GM19043 (cell line): ENCODE measurements around the gene PXT1.
"Not testable (repeated sequence)": the region's sequence is repeated elsewhere in the genome, so short reads cannot be mapped to it uniquely, and the experiment has no call there.

Experiments
- ATAC-seq: cut with Tn5 transposase; IDR thresholded peaks from one replicate; pipeline ENCODE4 v1.9.1; 2021; ENCODE audit warnings: low read depth; ENCODE audit not compliant: unreplicated experiment

Gene PXT1

DNA sequence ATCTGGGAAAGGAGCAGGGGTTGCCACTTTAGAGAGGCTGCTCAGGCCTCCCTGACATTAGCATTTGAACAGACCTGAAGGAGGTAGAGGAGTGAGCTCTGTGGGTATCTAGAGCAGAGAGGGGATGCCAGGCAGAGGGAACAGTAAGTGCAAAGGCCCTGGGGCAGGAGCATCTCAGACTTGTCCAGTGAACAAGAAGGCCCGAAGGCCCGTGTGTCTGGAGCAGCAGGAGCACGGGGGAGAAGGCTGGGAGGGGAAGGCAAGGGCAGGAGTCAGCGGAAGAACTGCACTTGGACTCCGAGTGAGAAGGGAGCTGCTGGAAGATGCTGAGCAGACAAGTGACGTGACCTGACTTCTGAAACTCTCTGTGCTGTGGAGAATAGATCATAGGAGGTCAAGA is 70.6 kb downstream of the PXT1 start:
- no peak for ATAC-seq

GRCh38 chr6:36371211-36371610 is 71.4 kb downstream of the PXT1 start:
- ATAC-seq, result no peak

- no peak for ATAC-seq
Measured at GRCh38 chr6:36370638-36371037, 72.0 kb downstream of the PXT1 start.

DNA sequence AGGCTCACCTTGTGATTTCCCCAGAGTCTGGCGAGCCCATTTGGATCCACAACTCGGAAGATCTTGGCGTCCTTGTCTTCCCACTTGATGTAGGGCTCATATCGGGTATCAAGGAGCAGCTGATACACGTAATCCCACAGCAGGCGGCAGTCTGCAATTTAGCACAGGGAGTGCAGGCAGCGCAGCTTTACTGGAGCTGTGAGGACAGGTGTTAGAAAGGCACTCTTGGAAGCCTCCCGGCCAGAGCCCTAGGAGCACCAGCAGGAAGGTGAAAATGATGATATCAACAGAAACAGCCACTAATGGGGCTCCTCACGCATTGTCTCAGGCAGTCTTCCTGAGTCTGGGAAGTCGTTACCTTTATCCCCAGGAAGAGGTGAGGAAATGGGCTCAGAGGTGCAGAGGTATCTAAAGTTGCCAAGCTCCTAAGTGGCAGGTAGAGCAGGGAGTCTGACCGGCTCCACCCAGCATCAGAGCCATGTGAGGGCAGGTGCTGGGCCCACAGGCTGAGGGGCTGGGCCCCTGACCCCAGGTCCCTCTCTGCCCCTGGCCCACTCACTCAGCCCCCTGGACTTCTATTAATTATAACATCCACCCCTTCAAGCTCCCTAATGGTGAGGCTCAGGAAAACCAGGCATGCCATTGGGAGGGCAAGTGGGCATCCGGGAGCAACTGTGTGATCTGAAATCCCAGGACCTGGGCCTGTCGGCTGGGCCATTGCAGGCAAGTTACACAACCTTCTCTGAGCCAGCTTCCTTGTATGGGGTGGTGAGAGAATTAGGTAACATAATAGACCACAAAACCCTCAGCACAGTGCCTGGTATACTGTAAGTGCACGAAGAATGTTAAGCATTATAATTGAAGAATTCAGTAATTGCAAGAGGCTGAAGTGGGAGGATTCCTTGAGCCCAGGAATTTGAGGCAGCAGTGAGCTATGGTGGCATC is 73.5 kb downstream of the PXT1 start:
- no peak for ATAC-seq

- no peak for ATAC-seq
Measured at GRCh38 chr6:36368421-36368820, 74.2 kb downstream of the PXT1 start.

DNA sequence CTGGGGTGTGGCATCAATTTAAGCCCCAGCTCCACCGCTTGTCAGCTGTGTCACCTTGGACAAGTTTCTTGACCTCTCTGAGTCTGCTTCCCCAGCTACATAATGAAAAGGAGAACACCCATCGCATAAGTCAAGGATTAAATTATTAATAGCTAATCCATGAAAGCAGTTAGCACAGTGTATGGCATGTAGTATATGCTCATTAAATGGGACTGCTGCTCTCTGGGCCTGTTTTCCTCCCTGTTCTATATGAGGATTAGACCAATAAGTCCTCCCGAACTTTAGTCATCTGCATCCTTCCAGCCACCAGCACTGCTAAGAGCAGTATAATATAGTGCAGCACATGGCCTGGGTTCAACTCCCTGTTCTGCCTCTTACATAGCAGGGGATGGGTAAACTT is 74.9 kb downstream of the PXT1 start:
- ATAC-seq, result no peak

DNA sequence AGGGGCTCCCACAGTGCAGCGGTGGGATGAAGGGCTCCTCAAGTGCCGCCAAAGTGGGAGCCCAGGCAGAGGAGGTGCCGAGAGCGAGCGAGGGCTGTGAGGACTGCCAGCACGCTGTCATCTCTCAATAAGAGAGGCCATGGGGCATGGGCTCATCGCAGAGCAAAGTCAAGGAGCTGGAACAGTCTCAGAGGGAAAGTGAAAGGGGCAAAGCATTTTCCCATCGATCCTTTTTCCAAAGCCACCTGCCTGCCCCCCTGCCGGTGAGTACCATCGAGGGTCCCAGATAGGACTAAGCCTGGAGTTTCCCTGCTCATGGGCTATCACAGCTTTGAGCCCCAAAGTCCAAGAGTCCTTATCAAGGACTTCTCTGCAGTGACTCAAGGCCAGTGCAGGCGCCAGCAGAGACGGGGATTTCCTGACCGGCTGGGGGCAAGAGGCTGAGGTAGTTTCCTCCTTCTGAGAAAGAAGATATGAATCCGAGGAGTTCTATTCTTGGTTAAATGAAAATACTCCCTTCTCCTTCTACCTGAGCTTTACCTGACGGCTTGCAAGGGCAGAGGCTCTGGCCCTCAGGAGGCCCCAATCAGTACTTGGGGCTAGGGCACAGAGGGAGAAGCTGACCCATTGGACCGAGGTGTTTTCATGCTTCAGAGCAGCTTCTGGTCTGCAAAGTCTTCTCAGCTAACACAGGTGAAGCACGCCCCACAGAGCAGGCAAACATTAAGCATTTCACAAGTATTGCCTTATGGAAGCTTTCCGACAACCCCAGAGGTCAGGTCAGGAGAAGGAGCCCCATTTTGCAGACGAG is 77.8 kb downstream of the PXT1 start:
- ATAC-seq, result no peak

GRCh38 chr6:36364061-36364635 is 78.5 kb downstream of the PXT1 start:
- not testable (repeated sequence) for ATAC-seq

- not testable (repeated sequence) for ATAC-seq
Measured at GRCh38 chr6:36363371-36363752, 79.3 kb downstream of the PXT1 start.

DNA sequence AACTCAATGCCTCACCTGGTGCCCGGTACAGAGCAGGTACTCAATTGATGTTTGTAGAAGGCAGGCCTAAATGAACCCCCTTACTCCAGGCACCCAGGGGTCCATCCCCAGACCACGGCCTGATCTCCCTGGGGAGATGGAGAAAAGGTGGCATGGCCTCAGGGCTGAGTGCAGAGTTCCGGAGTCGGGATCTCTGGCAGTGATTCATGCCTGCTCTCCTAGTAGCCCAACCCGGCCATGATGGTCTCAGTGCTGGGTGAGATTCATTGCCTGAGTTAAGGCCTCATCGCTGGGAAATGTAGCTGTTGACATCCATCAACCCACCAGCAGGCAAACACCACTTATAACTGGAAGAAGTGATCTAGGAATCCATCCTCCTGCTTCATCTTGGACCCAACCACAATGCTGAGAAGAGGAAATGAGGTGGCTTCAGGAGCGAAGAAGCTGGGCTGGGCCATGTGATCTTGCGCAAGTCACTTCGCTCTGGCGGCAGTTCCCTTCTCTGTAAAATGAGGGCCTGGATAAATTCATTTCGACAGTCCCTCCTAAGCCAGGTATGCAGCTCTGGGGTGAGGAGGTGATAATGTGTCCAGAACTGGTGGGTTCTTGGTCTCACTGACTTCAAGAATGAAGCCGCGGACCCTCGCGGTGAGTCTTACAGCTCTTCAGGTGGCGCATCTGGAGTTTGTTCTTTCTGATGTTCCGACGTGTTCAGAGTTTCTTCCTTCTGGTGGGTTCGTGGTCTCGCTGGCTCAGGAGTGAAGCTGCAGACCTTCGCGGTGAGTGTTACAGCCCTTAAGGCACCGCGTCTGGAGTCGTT is 79.9 kb downstream of the PXT1 start:
- no peak for ATAC-seq

GRCh38 chr6:36361071-36361470 is 81.6 kb downstream of the PXT1 start:
- no peak for ATAC-seq

DNA sequence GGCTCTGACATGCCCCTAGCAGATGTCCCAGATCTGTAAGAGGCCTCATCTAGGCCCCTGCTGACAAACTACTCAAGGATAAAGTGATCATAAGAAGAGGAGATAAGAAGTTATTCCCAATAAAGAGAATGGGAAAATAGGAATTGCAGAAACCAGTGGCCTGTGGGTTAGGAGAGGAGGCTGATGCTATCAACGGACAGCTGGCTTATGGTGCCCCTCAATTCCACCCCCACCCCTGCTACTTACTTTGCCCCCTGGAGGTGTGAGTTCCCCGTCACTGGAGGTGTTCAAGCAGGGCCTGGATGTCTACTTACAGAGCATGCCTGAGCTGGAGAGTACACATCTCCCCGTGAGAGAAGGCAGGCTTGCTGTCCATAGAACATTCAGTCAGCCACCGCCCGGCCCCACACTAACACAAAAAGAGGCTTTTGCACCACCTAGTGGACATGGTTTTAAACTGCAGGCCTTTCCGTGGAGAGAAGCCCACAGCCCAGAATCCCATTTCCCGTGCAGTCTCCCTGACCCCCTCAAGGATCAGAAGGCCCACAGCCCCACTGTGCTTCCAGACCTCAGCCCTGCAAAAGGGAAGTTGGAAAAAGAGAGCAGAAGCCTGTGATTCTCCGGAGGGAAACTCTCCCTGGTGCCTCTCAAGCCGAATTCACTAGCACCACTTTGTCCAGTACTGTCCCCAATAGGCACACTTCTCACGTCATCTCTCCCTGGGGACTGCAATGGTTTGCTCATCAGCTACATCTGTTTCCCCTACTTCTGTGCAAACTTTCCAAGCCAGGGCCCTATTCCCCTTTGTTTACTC is 82.2 kb downstream of the PXT1 start:
- ATAC-seq, result no peak

DNA sequence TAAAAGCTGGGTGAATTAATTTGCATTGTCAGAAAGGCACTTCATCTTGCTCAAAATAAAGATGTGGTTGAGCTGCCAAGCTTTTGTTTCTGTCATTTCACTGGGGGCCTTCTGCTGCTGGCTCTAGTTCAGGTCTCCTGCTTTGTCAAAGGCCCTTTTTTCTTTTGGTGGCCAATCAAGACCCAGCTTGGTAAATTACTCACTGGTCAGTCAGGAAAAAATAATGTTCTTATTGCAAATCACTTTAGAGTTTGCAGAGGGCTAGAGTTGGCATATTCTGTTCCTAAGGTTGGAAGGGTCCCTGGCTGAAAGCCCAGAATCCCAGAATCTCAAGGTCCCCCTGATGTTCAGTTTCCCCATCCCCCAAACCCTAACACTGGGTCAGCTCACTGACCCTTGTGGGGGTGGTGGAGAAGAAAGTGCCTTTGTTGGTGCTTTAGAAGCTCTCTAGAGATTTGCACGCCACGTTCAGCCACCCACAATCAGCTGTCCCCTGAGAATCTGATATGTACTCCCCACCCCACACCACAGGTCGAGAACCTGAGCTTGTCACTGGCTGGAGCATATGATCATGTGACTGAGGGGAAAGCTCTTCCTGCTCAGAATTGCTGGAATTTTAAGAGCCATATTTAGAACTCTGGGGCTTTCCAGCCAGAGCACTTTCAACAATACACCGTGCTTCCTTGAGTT is 84.3 kb downstream of the PXT1 start:
- no peak for ATAC-seq

GRCh38 chr6:36357872-36358225 is 84.8 kb downstream of the PXT1 start:
- no peak for ATAC-seq

DNA sequence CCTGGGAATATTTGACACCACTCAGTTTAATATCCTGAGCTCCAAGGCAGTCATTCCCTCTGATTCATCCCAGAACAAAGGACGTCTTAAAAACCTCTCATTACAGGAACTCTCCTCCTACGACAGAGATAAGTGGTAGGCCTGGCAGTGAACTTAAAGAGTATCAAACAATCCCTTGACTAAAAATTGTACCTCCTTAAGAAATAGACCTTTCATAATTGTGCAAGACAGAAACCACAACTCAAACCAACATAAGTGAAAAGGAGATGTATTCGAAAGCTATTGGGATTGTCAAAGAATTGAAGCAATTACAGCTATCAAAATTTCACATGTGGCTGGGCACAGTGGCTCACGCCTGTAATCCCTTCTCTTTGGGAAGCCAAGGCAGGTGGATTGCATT is 86.8 kb downstream of the PXT1 start:
- no peak for ATAC-seq

DNA sequence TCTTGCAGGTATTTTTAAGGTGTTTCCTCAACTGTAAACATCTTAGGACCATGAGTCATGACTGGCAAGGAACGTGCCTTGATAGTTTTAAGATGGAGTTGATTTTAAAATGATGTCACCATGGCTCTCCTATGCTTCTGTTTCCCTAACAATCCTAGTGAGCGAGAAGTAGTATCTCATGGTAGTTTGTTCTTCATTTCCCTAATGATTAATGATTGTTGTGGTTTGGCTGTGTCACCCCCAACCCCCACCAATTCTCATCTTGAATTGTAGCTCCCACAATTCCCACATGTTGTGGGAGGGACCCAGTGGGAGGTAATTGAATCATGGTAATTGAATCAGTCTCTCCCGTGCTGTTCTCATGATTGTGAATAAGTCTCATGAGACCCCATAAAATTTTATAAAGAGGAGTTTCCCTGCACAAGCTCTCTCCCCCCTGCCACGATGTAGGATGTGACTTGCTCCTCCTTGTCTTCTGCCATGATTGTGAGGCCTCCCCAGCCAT is 89.2 kb downstream of the PXT1 start:
- ATAC-seq, result no peak

DNA sequence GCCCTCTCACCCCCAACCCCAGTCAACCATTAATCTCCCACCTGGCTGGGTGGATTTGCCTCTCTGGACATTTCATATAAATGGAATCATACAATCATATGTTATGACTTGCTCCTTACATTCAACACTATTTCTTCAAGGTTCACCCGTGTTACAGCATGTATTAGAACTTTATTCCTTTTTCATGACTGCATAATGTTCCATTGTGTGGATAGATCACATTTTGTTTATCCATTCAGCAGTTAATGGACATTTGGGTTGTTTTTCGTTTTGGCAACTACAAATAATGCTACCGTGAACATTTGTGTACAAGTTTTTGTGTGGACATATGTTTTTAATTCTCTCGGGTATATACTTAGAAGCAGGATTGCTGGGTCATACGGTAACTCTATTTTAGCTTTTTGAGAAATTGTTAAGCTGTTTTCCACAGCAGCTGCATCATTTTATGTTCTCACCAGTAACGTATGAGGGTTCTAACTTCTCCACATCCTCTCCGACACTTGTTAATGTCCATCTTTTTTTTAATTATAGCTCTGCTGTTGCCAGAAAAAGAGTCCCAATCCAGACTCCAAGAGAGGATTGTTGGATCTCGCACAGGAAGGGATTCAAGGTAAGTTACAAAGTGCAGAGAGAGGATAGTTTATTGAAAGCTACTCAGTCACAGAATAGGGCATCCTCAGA is 90.0 kb downstream of the PXT1 start:
- no peak for ATAC-seq
